Immature natural killer cell (primary cell): ENCODE results near the gene RPS15. TPM values are rescaled to one million over a fixed set of nuclear protein-coding genes. Genes with fewer than 3 reads are reported as not detected.
"Not testable (repeated sequence)": the region's sequence is repeated elsewhere in the genome, so short reads cannot be mapped to it uniquely, and the experiment has no call there.

Experiments used
- DNase-seq, 3 donors: peaks; one replicate each; pipeline ENCODE4 v3.0.0; 2022; ENCODE audit warnings: mixed read lengths in 1 of 3
- H3K27ac Mint-ChIP-seq, 6 donors: one replicate each; pipeline ENCODE4 v1.8.0; 2020; ENCODE audit warnings: mixed read lengths in 6 of 6, mild to moderate bottlenecking in 5 of 6, inconsistent platforms in 4 of 6, moderate library complexity in 3 of 6
- H3K27me3 Mint-ChIP-seq, 3 donors: one replicate each; pipeline ENCODE4 v1.8.0; 2020 to 2021; ENCODE audit warnings: low read depth in 3 of 3, mild to moderate bottlenecking in 3 of 3, mixed read lengths in 3 of 3, moderate library complexity in 3 of 3, inconsistent platforms in 1 of 3
- H3K36me3 Mint-ChIP-seq, 3 donors: one replicate each; pipeline ENCODE4 v1.8.0; 2020; ENCODE audit warnings: mixed read lengths in 3 of 3, inconsistent platforms in 2 of 3, mild to moderate bottlenecking in 2 of 3
- H3K4me1 Mint-ChIP-seq, 2 donors: one replicate each; pipeline ENCODE4 v1.8.0; 2020; ENCODE audit warnings: inconsistent platforms in 2 of 2, mild to moderate bottlenecking in 2 of 2, mixed read lengths in 2 of 2, moderate library complexity in 1 of 2
- H3K4me3 Mint-ChIP-seq, 5 donors: one replicate each; pipeline ENCODE4 v1.8.0; 2020; ENCODE audit warnings: mild to moderate bottlenecking in 5 of 5, mixed read lengths in 5 of 5, inconsistent platforms in 3 of 5, moderate library complexity in 3 of 5
- H3K9me3 Mint-ChIP-seq, 6 donors: one replicate each; pipeline ENCODE4 v1.8.0; 2020; ENCODE audit warnings: mild to moderate bottlenecking in 6 of 6, mixed read lengths in 6 of 6, inconsistent platforms in 4 of 6, moderate library complexity in 3 of 6
- polyA plus RNA-seq, 3 donors: library from polyadenylated mRNA; unstranded; fragments of 300-500 nt; fragmentation: Illumina TruSeq; gene quantifications; one replicate each; pipeline ENCODE4 v1.2.3, GENCODE V29; 2021

RPS15 gene
- polyA plus RNA-seq, 3 donors from 2014 or later = 1,383 to 2,244 (median 1,622) TPM

GRCh38 chr19:1470305-1471009 is 32.3 kb downstream of the RPS15 start:
- Mint-ChIP-seq H3K4me3 (peak overlapping the region; percentile 63 to 80 (median 73)), H3K27me3 (peaks cover 2 to 23% (median 4%) of the 10 kb centered on the region in 3 donors), H3K27ac (no peak overlapping the region), H3K36me3 (no peaks in the 10 kb centered on the region), H3K4me1 (peaks cover 0 to 12% of the 10 kb centered on the region in 2 donors), H3K9me3 (peaks cover 0 to 2% (median 0%) of the 10 kb centered on the region in 6 donors)
- peak in 2 of 3 donors; percentile 23 to 28 for DNase-seq

- no peak overlapping the region for H3K27ac Mint-ChIP-seq
- H3K36me3 Mint-ChIP-seq = no peaks in the 10 kb centered on the region
- H3K4me3 Mint-ChIP-seq = peak overlapping the region; percentile 27 to 80 (median 58)
- no peak for DNase-seq
- peaks cover 2 to 20% (median 4%) of the 10 kb centered on the region in 3 donors for H3K27me3 Mint-ChIP-seq
- H3K4me1 Mint-ChIP-seq = peaks cover 0 to 12% of the 10 kb centered on the region in 2 donors
- H3K9me3 Mint-ChIP-seq = peaks cover 0 to 2% (median 0%) of the 10 kb centered on the region in 6 donors
These were observed 32.9 kb downstream of the RPS15 start for GRCh38 chr19:1471010-1471514.

- Mint-ChIP-seq H3K9me3 (peaks cover 0 to 2% (median 0%) of the 10 kb centered on the region in 6 donors), H3K4me1 (peaks cover 0 to 12% of the 10 kb centered on the region in 2 donors), H3K36me3 (no peaks in the 10 kb centered on the region), H3K27me3 (peaks cover 2 to 19% (median 4%) of the 10 kb centered on the region in 3 donors), H3K27ac (no peak overlapping the region), H3K4me3 (no peak overlapping the region)
- DNase-seq = no peak
These were observed 33.4 kb downstream of the RPS15 start for GRCh38 chr19:1471515-1472160.

- H3K27ac Mint-ChIP-seq = no peak overlapping the region
- no peak for DNase-seq
- H3K4me3 Mint-ChIP-seq = peak overlapping the region in 1 of 5 donors; percentile 39
- peaks cover 0 to 2% (median 0%) of the 10 kb centered on the region in 6 donors for H3K9me3 Mint-ChIP-seq
- H3K4me1 Mint-ChIP-seq = peaks cover 0 to 18% of the 10 kb centered on the region in 2 donors
- H3K36me3 Mint-ChIP-seq = peaks cover 0 to 5% (median 0%) of the 10 kb centered on the region in 3 donors
- peaks cover 2 to 16% (median 4%) of the 10 kb centered on the region in 3 donors for H3K27me3 Mint-ChIP-seq
These were observed 34.3 kb downstream of the RPS15 start for GRCh38 chr19:1472231-1473084.

GRCh38 chr19:1473085-1473851 is 35.1 kb downstream of the RPS15 start:
- H3K36me3 Mint-ChIP-seq = peaks cover 0 to 6% (median 0%) of the 10 kb centered on the region in 3 donors
- no peak overlapping the region for H3K27ac Mint-ChIP-seq
- no peak for DNase-seq
- peaks cover 0 to 2% (median 0%) of the 10 kb centered on the region in 6 donors for H3K9me3 Mint-ChIP-seq
- peak overlapping the region in 3 of 5 donors; percentile 15 to 48 (median 39) for H3K4me3 Mint-ChIP-seq
- peaks cover 2 to 13% (median 3%) of the 10 kb centered on the region in 3 donors for H3K27me3 Mint-ChIP-seq
- peaks cover 0 to 25% of the 10 kb centered on the region in 2 donors for H3K4me1 Mint-ChIP-seq

GRCh38 chr19:1474011-1474764 is 36.0 kb downstream of the RPS15 start:
- Mint-ChIP-seq H3K27ac (no peak overlapping the region), H3K4me1 (peaks cover 4 to 29% of the 10 kb centered on the region in 2 donors), H3K9me3 (peaks cover 0 to 2% (median 0%) of the 10 kb centered on the region in 6 donors), H3K4me3 (no peak overlapping the region), H3K27me3 (peaks cover 4 to 14% (median 5%) of the 10 kb centered on the region in 3 donors), H3K36me3 (peaks cover 0 to 9% (median 0%) of the 10 kb centered on the region in 3 donors)
- DNase-seq = no peak

- DNase-seq = no peak
- Mint-ChIP-seq H3K27me3 (peaks cover 5 to 16% (median 10%) of the 10 kb centered on the region in 3 donors), H3K4me1 (peaks cover 9 to 31% of the 10 kb centered on the region in 2 donors), H3K9me3 (peaks cover 0 to 2% (median 0%) of the 10 kb centered on the region in 6 donors), H3K27ac (no peak overlapping the region), H3K4me3 (no peak overlapping the region), H3K36me3 (peaks cover 0 to 9% (median 0%) of the 10 kb centered on the region in 3 donors)
These were observed 36.7 kb downstream of the RPS15 start for GRCh38 chr19:1474765-1475351.

GRCh38 chr19:1475751-1476437 is 37.7 kb downstream of the RPS15 start:
- Mint-ChIP-seq H3K27me3 (peaks cover 5 to 12% (median 10%) of the 10 kb centered on the region in 3 donors), H3K27ac (no peak overlapping the region), H3K4me1 (peaks cover 9 to 28% of the 10 kb centered on the region in 2 donors), H3K9me3 (peaks cover 0 to 2% (median 0%) of the 10 kb centered on the region in 6 donors), H3K4me3 (no peak overlapping the region), H3K36me3 (peaks cover 0 to 9% (median 0%) of the 10 kb centered on the region in 3 donors)
- no peak for DNase-seq

GRCh38 chr19:1477056-1477455 is 38.9 kb downstream of the RPS15 start:
- Mint-ChIP-seq H3K27ac (peak overlapping the region in 1 of 6 donors; percentile 13), H3K4me3 (peak overlapping the region; percentile 6 to 68 (median 54)), H3K27me3 (peaks cover 5 to 10% (median 8%) of the 10 kb centered on the region in 3 donors), H3K4me1 (peaks cover 9 to 23% of the 10 kb centered on the region in 2 donors)
- H3K9me3 Mint-ChIP-seq, H3K36me3 Mint-ChIP-seq, DNase-seq: not testable (repeated sequence)

- peaks cover 3 to 8% (median 8%) of the 10 kb centered on the region in 3 donors for H3K27me3 Mint-ChIP-seq
- H3K36me3 Mint-ChIP-seq = peaks cover 0 to 9% (median 0%) of the 10 kb centered on the region in 3 donors
These were observed 40.9 kb downstream of the RPS15 start, which contains the start of gene C19orf25 for GRCh38 chr19:1478934-1479707. C19orf25 (minus strand) TSS chr19:1479215; CDS start chr19:1478903, 312 bp downstream.

More at GRCh38 chr19:1478934-1479707, 40.9 kb downstream of the RPS15 start, which contains the start of gene C19orf25:
- Mint-ChIP-seq H3K4me3 (peak within 1 kb of the TSS; percentile 96 to 98 (median 97)), H3K27ac (peak within 1 kb of the TSS; percentile 93 to 98 (median 94)), H3K4me1 (peaks cover 9 to 20% of the 10 kb centered on the region in 2 donors), H3K9me3 (peaks cover 0 to 2% (median 0%) of the 10 kb centered on the region in 6 donors)
- DNase-seq = peak; percentile 88 to 90 (median 89)
